Dedifferentiated amniotic fluid mesenchymal stem cell (primary cell): ENCODE measurements around the gene CDKL5.

ENCODE experiments used
- DNase-seq: peaks from one replicate; pipeline ENCODE4 v3.0.0-alpha.2; 2016; ENCODE audit errors: extremely low spot score

Gene CDKL5

DNA sequence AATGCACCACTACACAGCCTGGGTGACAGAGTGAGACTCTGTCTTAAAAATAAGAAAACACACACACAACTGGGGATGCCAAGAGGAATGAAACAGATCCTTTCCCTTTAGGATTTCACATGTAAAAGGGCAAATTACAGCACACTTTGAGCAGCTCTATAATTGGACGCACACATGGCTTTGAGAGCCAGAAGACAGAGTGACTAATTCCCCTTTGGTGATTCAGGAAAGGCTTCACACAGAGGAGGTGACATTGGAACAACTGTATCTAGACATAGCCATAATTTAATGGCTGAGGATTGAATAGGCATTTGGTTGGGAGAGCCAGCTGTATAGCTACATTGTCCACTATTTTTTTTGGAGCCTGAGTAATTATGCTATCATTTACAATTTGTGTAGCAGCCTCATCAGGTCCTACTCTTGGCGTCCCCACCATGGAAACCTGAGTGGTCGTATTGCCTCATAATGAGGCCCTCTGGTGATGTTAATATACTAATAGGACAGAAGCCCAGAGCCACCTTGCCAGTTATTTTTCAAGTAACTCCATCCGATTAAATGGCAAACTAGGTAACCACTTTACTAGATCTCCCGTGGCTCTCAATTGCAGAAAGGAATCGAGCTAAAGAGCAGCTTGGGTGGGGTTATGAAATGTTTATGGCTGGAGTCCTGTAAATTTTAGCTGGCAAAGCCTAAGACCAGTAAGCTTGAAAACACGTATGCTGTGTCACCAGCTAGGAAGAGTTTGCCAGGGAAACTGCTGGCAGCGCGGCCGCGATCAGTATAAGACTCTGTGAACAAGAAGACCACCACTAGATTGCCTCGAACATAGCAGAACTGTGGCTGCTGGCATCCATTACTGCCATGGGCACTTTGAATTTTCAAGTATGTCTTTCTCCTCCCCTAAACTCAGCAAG, 273.6 kb downstream of the CDKL5 start:
- no peak for DNase-seq

DNA sequence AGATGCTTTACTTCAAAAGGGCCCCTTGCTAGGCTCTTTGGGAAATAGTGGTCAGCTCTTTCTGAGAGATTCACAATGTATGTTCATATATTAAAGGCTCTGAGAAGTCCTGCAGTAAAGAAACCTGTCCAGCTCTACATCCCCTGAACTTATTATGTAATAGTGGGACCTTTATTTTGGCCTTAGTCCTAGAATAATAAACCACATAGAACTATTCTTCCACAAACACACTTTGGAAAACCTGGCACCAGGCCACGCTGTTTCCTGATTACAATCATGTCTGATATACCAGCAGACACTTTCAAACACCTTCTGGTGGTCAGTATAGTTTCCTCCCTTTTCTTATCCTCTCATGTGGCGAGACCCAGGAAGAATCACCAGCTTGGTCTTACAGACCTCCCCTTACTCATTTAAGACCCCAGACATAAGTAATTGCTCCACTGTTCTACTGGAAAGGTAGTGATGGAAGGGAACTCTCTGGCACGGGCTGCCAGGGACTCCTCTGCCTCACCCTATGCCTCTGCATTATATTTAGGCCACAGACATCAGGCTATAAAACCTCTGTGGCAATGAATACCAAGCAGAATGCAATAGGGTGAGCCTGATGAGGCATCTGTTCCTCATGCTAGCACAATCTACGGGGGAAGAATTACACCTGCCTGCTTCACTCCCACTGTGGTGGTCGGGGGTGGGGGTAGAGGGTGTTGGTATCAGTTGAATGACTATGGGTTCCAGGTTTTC, 276.4 kb downstream of the CDKL5 start:
- no peak for DNase-seq

GRCh38 chrX:18702362-18703195, 277.2 kb downstream of the CDKL5 start:
- DNase-seq, result peak; percentile 52
